ENCODE data around the gene SBF2.
"Not testable (repeated sequence)": the region's sequence is repeated elsewhere in the genome, so short reads cannot be mapped to it uniquely, and the experiment has no call there.

SBF2 gene

DNA sequence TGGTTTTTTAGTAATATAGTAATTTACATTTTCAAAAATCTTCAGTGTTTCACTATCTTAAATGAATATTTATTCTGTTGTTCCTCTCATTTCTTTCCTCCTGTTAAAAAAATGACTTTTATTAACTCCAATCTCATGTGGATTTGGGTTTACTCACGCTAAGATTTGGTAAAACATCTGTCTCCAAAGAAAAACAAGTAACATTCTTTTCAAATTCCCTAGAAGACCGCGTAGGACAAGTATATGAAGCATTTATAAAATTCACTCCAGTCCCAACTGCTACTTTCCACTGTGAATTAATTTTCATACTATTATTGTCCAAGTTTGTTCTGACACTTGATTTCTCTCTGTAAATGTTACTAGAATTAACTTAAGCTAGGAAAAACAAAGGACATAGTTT lies 26.2 kb downstream of the SBF2 start:
- no peak for DNase-seq (ENCODE audit: low spot score)
- TF ChIP-seq, protein P1, sequence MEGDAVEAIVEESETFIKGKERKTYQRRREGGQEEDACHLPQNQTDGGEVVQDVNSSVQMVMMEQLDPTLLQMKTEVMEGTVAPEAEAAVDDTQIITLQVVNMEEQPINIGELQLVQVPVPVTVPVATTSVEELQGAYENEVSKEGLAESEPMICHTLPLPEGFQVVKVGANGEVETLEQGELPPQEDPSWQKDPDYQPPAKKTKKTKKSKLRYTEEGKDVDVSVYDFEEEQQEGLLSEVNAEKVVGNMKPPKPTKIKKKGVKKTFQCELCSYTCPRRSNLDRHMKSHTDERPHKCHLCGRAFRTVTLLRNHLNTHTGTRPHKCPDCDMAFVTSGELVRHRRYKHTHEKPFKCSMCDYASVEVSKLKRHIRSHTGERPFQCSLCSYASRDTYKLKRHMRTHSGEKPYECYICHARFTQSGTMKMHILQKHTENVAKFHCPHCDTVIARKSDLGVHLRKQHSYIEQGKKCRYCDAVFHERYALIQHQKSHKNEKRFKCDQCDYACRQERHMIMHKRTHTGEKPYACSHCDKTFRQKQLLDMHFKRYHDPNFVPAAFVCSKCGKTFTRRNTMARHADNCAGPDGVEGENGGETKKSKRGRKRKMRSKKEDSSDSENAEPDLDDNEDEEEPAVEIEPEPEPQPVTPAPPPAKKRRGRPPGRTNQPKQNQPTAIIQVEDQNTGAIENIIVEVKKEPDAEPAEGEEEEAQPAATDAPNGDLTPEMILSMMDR (IDR thresholded peaks at IDR 0.05; ENCODE audit: extremely low read depth, insufficient read depth, missing control alignments): no peak
- in situ Hi-C loops (cut with MboI; ENCODE audit: low pct_unique_long_range_greater_than_20kb, low sequenced_read_pairs, unreplicated experiment): no loop called here

DNA sequence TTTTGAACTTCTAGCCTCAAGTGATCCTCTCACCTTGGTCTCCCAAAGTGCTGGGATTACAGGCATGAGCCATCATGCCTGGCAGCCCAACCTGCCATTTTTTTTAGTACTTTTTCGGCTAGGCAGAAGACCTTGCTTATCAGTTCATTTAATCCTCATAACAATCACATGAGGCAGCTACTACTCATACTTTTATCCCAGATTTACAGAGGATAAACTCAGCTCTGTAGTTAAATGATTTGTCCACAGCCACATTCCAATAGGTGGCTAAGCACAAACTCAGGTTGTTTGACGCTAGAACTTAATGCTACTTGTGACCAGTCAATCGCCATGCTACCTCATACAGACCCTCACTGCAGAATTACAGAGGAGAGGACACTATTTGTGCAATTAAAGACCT lies 28.1 kb downstream of the SBF2 start:
- in situ Hi-C loops (cut with MboI; ENCODE audit: low pct_unique_long_range_greater_than_20kb, low sequenced_read_pairs, unreplicated experiment): no loop called here
- TF ChIP-seq, protein P1 (IDR thresholded peaks at IDR 0.05; ENCODE audit: extremely low read depth, insufficient read depth, missing control alignments): no peak
- no peak for DNase-seq (ENCODE audit: low spot score)

DNA sequence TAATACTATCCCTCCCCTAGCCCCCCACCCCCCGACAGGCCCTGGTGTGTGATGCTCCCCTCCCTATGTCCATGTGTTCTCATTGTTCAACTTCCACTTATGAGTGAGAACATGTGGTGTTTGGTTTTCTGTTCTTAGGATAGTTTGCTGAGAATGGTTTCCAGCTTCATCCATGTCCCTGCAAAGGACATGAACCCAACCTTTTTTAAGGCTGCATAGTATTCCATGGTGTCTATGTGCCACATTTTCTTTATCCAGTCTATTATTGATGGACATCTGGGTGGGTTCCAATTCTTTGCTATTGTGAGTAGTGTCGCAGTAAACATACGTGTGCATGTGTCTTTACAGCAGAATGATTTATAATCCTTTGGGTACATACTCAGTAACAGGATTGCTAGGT lies 29.3 kb downstream of the SBF2 start:
- in situ Hi-C loops (cut with MboI; ENCODE audit: low pct_unique_long_range_greater_than_20kb, low sequenced_read_pairs, unreplicated experiment); DNase-seq (ENCODE audit: low spot score): not testable (repeated sequence)

DNA sequence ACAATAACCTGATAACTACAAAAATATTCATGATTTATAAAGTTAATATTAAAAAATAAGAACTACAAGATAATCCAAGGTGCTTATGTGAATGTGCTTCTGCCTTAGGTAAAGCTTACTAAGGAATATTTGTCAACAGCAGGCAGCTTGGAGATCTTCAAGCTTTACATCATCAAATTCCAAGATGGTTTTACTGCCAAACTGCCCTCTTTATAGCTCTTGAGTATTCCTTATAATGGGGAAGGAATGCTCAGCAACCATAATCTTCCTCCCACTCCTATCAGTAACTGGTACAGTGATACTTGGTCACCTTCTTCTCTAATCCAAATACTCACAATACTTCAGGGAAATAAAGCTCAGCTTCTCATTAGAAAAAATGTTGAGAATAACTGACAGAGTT lies 30.1 kb downstream of the SBF2 start:
- no peak for DNase-seq (ENCODE audit: low spot score)

DNA sequence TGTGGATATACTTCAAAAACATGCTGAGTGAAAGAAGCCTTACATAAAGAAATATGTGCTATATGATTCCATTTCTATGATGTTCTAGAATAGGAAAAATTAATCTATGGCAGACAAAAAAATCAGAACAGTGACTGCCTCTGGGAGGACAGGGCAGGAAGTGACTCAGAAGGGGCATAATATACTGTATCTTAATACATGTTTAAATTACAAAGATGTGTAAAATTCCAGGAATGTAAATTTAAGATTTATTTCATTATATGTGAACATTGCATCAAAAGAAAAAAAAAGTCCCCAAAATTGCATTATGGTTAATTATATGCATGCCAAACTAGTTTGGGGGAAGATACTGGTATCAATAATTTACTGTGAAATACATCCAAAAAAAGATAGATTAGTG lies 32.2 kb downstream of the SBF2 start:
- TF ChIP-seq, protein P1 (IDR thresholded peaks at IDR 0.05; ENCODE audit: extremely low read depth, insufficient read depth, missing control alignments): no peak
- DNase-seq (ENCODE audit: low spot score): no peak
- in situ Hi-C loops (cut with MboI; ENCODE audit: low pct_unique_long_range_greater_than_20kb, low sequenced_read_pairs, unreplicated experiment): no loop called here

More for the DNA sequence above, 30.1 kb downstream of the SBF2 start:
- TF ChIP-seq, protein P1 (IDR thresholded peaks at IDR 0.05; ENCODE audit: extremely low read depth, insufficient read depth, missing control alignments): no peak
- in situ Hi-C loops (cut with MboI; ENCODE audit: low pct_unique_long_range_greater_than_20kb, low sequenced_read_pairs, unreplicated experiment): no loop called here

DNA sequence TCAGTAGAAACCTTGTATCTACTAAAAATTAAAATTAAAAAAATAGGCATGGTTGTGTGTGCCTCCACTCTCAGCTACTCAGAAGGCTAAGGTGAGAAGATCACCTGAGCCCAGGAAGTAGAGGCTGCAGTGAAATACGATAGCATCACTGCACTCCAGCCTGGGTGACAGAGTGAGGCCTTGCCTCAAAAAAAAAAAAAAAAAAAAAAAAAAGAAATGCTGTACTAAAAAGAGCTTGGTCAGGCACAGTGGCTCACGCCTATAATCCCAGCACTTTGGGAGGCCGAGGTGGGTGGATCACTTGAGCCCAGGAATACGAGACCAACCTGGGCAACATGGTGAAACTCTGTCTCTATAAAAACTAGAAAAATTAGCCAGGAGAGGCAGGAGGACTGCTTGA lies 36.5 kb downstream of the SBF2 start:
- no peak for DNase-seq (ENCODE audit: low spot score)
- TF ChIP-seq, protein P1 (IDR thresholded peaks at IDR 0.05; ENCODE audit: extremely low read depth, insufficient read depth, missing control alignments): no peak
- in situ Hi-C loops (cut with MboI; ENCODE audit: low pct_unique_long_range_greater_than_20kb, low sequenced_read_pairs, unreplicated experiment): no loop called here

DNA sequence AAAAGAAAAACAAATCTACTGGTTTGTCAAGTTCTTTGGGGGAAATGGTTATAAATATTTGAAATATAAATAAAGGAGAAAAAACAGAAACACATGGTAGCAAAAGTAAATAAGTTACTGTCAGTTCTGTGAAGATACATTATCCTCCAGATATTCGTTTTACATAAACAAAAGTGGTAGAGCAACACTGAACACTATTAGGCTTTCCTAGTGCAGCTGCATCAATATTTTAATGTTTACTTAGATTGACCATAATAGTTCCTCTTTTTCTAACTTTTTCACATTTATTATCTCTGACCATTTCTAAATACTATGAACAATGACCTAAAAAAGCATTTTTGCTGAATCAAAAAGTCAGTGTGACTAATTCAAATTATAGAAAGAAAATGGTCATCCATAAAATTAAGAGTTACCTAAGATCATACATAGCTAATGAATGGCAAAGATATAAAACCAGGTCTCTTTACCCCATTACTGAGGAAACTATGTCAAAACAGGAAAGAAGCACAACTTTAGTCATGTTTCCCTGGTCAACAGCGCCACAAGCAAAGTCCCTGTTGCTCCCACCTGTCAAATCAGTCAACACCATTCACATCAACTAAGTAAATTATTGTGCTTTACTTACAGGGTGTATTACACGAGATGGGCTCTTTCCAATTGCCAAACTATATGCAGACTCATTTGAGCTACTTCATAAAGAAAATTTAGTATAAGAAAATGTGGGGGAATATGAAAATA lies 38.5 kb downstream of the SBF2 start:
- in situ Hi-C loops (cut with MboI; ENCODE audit: low pct_unique_long_range_greater_than_20kb, low sequenced_read_pairs, unreplicated experiment): no loop called here
- TF ChIP-seq, protein P1 (IDR thresholded peaks at IDR 0.05; ENCODE audit: extremely low read depth, insufficient read depth, missing control alignments): no peak
- no peak for DNase-seq (ENCODE audit: low spot score)

DNA sequence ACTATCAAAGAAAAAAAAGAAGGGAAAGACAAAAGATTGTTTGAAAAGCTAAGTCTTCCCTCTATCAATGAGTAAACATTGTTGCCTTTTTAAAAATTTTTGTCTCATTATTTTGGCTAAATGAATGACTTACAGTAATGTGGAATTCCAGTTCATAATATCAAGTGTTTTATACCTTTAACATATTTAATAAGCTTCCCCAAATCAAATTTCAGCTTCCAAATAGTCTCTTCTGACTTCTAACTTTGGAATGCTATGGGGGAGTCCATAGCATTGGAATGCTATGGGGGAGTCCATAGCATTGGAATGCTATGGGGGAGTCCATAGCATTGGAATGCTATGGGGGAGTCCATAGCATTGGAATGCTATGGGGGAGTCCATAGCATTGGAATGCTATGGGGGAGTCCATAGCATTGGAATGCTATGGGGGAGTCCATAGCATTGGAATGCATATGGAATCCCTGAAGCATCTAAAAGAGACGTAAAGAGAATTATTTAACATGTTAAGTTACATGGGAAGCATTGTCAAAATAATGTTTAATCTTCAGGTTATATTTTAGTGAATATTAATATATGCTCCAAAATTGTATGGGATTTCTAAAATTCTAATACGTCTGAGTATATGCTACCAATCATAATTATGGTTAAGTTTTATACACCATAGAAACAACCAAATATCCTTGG lies 44.4 kb downstream of the SBF2 start:
- DNase-seq (ENCODE audit: low spot score); in situ Hi-C loops (cut with MboI; ENCODE audit: low pct_unique_long_range_greater_than_20kb, low sequenced_read_pairs, unreplicated experiment): not testable (repeated sequence)

Measured in GM13977 (cell line).